Left forelimb (tissue), 1 donor: ENCODE measurements around the gene KRTAP6-1.

Experiments used
- DNase-seq: peaks from one replicate; pipeline ENCODE4 v3.0.0-alpha.2; 2018; ENCODE audit warnings: low spot score

KRTAP6-1 gene

GRCh38 chr21:30613836-30614235 lies at the start of gene KRTAP6-1:
KRTAP6-1 (minus strand) TSS chr21:30613930; CDS start chr21:30613904, 26 bp downstream.
- no peak for DNase-seq

GRCh38 chr21:30652891-30653290 lies 39.2 kb upstream of the KRTAP6-1 start:
- DNase-seq = no peak

GRCh38 chr21:30646904-30647414 lies 33.2 kb upstream of the KRTAP6-1 start:
- no peak for DNase-seq

- DNase-seq = no peak
These were observed 28.8 kb upstream of the KRTAP6-1 start, which contains the start of gene KRTAP20-3 for GRCh38 chr21:30642564-30642963. KRTAP20-3 (plus strand) TSS chr21:30642864.

- no peak for DNase-seq
These were observed 25.0 kb upstream of the KRTAP6-1 start for GRCh38 chr21:30638686-30639085.

GRCh38 chr21:30634906-30635305 lies 21.2 kb upstream of the KRTAP6-1 start, which contains the start of gene KRTAP20-2:
KRTAP20-2 (plus strand) TSS chr21:30635206; CDS start chr21:30635264, 58 bp downstream.
- no peak for DNase-seq

GRCh38 chr21:30629200-30629599 lies 15.5 kb upstream of the KRTAP6-1 start:
- DNase-seq = no peak

- no peak for DNase-seq
These were observed 14.4 kb upstream of the KRTAP6-1 start for GRCh38 chr21:30628109-30628508.

GRCh38 chr21:30625449-30626165 lies 11.9 kb upstream of the KRTAP6-1 start:
- no peak for DNase-seq

GRCh38 chr21:30623362-30623761 lies 9.6 kb upstream of the KRTAP6-1 start:
- no peak for DNase-seq

GRCh38 chr21:30620522-30620921 lies 6.8 kb upstream of the KRTAP6-1 start, which contains the start of gene KRTAP20-4:
KRTAP20-4 (plus strand) TSS chr21:30620627.
- no peak for DNase-seq

GRCh38 chr21:30620080-30620479 lies 6.3 kb upstream of the KRTAP6-1 start:
- no peak for DNase-seq

GRCh38 chr21:30616125-30616524 lies 2.4 kb upstream of the KRTAP6-1 start, which contains the start of gene KRTAP20-1:
KRTAP20-1 (plus strand) TSS chr21:30616425; CDS start chr21:30616455, 30 bp downstream.
- no peak for DNase-seq

- no peak for DNase-seq
These were observed 1.5 kb upstream of the KRTAP6-1 start for GRCh38 chr21:30615199-30615598.

- no peak for DNase-seq
These were observed 1.6 kb downstream of the KRTAP6-1 start for GRCh38 chr21:30612132-30612531.

GRCh38 chr21:30605968-30606367 lies 7.8 kb downstream of the KRTAP6-1 start:
- DNase-seq = no peak

GRCh38 chr21:30600787-30601186 lies 12.9 kb downstream of the KRTAP6-1 start, which contains the start of gene KRTAP22-1:
KRTAP22-1 (plus strand) TSS chr21:30601087.
- no peak for DNase-seq

GRCh38 chr21:30598802-30599201 lies 14.9 kb downstream of the KRTAP6-1 start, which contains the start of gene KRTAP6-2:
KRTAP6-2 (minus strand) TSS chr21:30598902; CDS start chr21:30598874, 28 bp downstream.
- no peak for DNase-seq

GRCh38 chr21:30592140-30592539 lies 21.6 kb downstream of the KRTAP6-1 start, which contains the start of gene KRTAP6-3:
KRTAP6-3 (plus strand) TSS chr21:30592440; CDS start chr21:30592446, 6 bp downstream.
- DNase-seq = no peak

GRCh38 chr21:30590297-30590696 lies 23.4 kb downstream of the KRTAP6-1 start, which contains the start of gene KRTAP22-2:
KRTAP22-2 (minus strand) TSS chr21:30590397.
- no peak for DNase-seq

- no peak for DNase-seq
These were observed 30.9 kb downstream of the KRTAP6-1 start for GRCh38 chr21:30582870-30583269.

- no peak for DNase-seq
These were observed 33.6 kb downstream of the KRTAP6-1 start for GRCh38 chr21:30580132-30580531.

GRCh38 chr21:30579346-30579745 lies 34.4 kb downstream of the KRTAP6-1 start:
- no peak for DNase-seq
